Measurements from ENCODE around the gene PRKCH.
"Not testable (repeated sequence)": the region's sequence is repeated elsewhere in the genome, so short reads cannot be mapped to it uniquely, and the experiment has no call there.

Gene PRKCH

GRCh38 chr14:61394542-61394941 lies 73.2 kb downstream of the PRKCH start:
- no peak for DNase-seq (ENCODE audit: low read depth)

GRCh38 chr14:61395115-61395725 lies 73.8 kb downstream of the PRKCH start:
- DNase-seq (ENCODE audit: low read depth) = no peak

GRCh38 chr14:61396279-61396678 lies 74.9 kb downstream of the PRKCH start:
- no peak for DNase-seq (ENCODE audit: low read depth)

- DNase-seq (ENCODE audit: low read depth) = no peak
These were observed 75.3 kb downstream of the PRKCH start for GRCh38 chr14:61396694-61397093.

GRCh38 chr14:61397615-61398014 lies 76.2 kb downstream of the PRKCH start:
- no peak for DNase-seq (ENCODE audit: low read depth)

- DNase-seq (ENCODE audit: low read depth) = no peak
These were observed 76.8 kb downstream of the PRKCH start for GRCh38 chr14:61398221-61398620.

- no peak for DNase-seq (ENCODE audit: low read depth)
These were observed 78.0 kb downstream of the PRKCH start for GRCh38 chr14:61399365-61399764.

- DNase-seq (ENCODE audit: low read depth) = no peak
These were observed 80.1 kb downstream of the PRKCH start for GRCh38 chr14:61401461-61401860.

GRCh38 chr14:61403411-61403810 lies 82.0 kb downstream of the PRKCH start:
- no peak for DNase-seq (ENCODE audit: low read depth)

GRCh38 chr14:61404637-61405036 lies 83.3 kb downstream of the PRKCH start:
- no peak for DNase-seq (ENCODE audit: low read depth)

GRCh38 chr14:61406198-61406597 lies 84.8 kb downstream of the PRKCH start:
- DNase-seq (ENCODE audit: low read depth) = no peak

- DNase-seq (ENCODE audit: low read depth) = no peak
These were observed 85.3 kb downstream of the PRKCH start for GRCh38 chr14:61406675-61407074.

- DNase-seq (ENCODE audit: low read depth) = no peak
These were observed 87.1 kb downstream of the PRKCH start for GRCh38 chr14:61408498-61408897.

- no peak for DNase-seq (ENCODE audit: low read depth)
These were observed 88.4 kb downstream of the PRKCH start for GRCh38 chr14:61409782-61410181.

- not testable (repeated sequence) for DNase-seq (ENCODE audit: low read depth)
These were observed 94.6 kb downstream of the PRKCH start for GRCh38 chr14:61415934-61416333.

- DNase-seq (ENCODE audit: low read depth) = no peak
These were observed 95.2 kb downstream of the PRKCH start for GRCh38 chr14:61416591-61416990.

GRCh38 chr14:61417141-61417540 lies 95.8 kb downstream of the PRKCH start:
- no peak for DNase-seq (ENCODE audit: low read depth)

- no peak for DNase-seq (ENCODE audit: low read depth)
These were observed 96.6 kb downstream of the PRKCH start for GRCh38 chr14:61417883-61418455.

GRCh38 chr14:61418746-61419145 lies 97.4 kb downstream of the PRKCH start:
- DNase-seq (ENCODE audit: low read depth) = no peak

GRCh38 chr14:61419201-61419600 lies 97.8 kb downstream of the PRKCH start:
- DNase-seq (ENCODE audit: low read depth) = peak; percentile 4

GRCh38 chr14:61420326-61420725 lies 98.9 kb downstream of the PRKCH start:
- peak; percentile 52 for DNase-seq (ENCODE audit: low read depth)

- no peak for DNase-seq (ENCODE audit: low read depth)
These were observed 100.0 kb downstream of the PRKCH start for GRCh38 chr14:61421212-61421923.

GRCh38 chr14:61426048-61426447 lies 104.7 kb downstream of the PRKCH start:
- no peak for DNase-seq (ENCODE audit: low read depth)

GRCh38 chr14:61428261-61428660 lies 106.9 kb downstream of the PRKCH start:
- no peak for DNase-seq (ENCODE audit: low read depth)

Measured in fibroblast of gingiva (primary cell).